ENCODE data around the gene GPR153. TPM values are rescaled to one million over a fixed set of nuclear protein-coding genes. Genes with fewer than 3 reads are reported as not detected.
"Not testable (repeated sequence)": the region's sequence is repeated elsewhere in the genome, so short reads cannot be mapped to it uniquely, and the experiment has no call there.

The GPR153 gene
- polyA plus RNA-seq, 1 donor from 2014 or later = 26.9 TPM

DNA sequence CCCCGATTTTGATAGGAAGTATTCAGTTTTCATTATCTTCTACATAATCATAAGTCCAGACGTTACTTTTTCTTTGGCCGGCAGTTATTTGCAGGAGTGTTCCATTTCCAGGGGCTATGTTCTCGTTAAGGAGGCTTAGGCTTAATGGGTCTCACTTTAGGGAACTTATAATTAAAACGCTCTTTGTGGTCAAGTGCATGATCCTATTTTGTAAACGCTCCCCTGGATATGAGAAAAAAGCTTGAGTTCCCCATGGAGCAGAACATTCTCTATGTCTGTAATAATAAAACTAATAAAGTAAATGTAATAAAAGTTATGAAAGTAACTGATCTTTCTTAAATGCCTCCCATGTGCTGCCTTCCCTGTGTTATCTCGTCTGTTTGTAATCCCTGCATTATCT, 48.7 kb upstream of the GPR153 start:
- Histone ChIP-seq H2AFZ (ENCODE audit: low read depth, low read length) (no peak overlapping the region), H3K36me3 (ENCODE audit: insufficient read depth, low read length) (peaks cover under 1% of the 10 kb centered on the region), H3K9me2 (ENCODE audit: insufficient read depth, low read length) (no peaks in the 10 kb centered on the region), H3F3A (ENCODE audit: insufficient read depth, low read length, poor library complexity, severe bottlenecking) (no peaks in the 10 kb centered on the region), H3K9me3 (ENCODE audit: low read length) (no peaks in the 10 kb centered on the region), H4K20me1 (ENCODE audit: insufficient read depth) (no peaks in the 10 kb centered on the region), H3K79me2 (replicated peaks; ENCODE audit: insufficient read depth, low read length) (no peaks in the 10 kb centered on the region), H3K9ac (ENCODE audit: low read length) (no peak overlapping the region), H3K4me3 (ENCODE audit: low read length) (no peak overlapping the region), H3K27me3 (ENCODE audit: insufficient read depth, low read depth, low read length) (no peaks in the 10 kb centered on the region), H3K4me2 (ENCODE audit: low read length) (no peak overlapping the region), H3K27ac (ENCODE audit: low read length) (no peak overlapping the region)
- TF ChIP-seq EZH2 (IDR thresholded peaks at IDR 0.05; ENCODE audit: borderline replicate concordance, insufficient read depth, low read length, poor library complexity, severe bottlenecking) = no peak
- no peak for TF ChIP-seq SMC3 (conservative IDR thresholded peaks at IDR 0.05; ENCODE audit: poor library complexity)
- TF ChIP-seq EP300 (conservative IDR thresholded peaks at IDR 0.05; ENCODE audit: poor library complexity, severe bottlenecking) = no peak
- TF ChIP-seq, protein P1, sequence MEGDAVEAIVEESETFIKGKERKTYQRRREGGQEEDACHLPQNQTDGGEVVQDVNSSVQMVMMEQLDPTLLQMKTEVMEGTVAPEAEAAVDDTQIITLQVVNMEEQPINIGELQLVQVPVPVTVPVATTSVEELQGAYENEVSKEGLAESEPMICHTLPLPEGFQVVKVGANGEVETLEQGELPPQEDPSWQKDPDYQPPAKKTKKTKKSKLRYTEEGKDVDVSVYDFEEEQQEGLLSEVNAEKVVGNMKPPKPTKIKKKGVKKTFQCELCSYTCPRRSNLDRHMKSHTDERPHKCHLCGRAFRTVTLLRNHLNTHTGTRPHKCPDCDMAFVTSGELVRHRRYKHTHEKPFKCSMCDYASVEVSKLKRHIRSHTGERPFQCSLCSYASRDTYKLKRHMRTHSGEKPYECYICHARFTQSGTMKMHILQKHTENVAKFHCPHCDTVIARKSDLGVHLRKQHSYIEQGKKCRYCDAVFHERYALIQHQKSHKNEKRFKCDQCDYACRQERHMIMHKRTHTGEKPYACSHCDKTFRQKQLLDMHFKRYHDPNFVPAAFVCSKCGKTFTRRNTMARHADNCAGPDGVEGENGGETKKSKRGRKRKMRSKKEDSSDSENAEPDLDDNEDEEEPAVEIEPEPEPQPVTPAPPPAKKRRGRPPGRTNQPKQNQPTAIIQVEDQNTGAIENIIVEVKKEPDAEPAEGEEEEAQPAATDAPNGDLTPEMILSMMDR (IDR thresholded peaks at IDR 0.05; ENCODE audit: poor library complexity, severe bottlenecking) = no peak
- no peak for TF ChIP-seq POLR2AphosphoS5 (IDR thresholded peaks at IDR 0.05)
- no peak for TF ChIP-seq TAF1 (IDR thresholded peaks at IDR 0.05; ENCODE audit: low read depth)
- TF ChIP-seq, protein P2, sequence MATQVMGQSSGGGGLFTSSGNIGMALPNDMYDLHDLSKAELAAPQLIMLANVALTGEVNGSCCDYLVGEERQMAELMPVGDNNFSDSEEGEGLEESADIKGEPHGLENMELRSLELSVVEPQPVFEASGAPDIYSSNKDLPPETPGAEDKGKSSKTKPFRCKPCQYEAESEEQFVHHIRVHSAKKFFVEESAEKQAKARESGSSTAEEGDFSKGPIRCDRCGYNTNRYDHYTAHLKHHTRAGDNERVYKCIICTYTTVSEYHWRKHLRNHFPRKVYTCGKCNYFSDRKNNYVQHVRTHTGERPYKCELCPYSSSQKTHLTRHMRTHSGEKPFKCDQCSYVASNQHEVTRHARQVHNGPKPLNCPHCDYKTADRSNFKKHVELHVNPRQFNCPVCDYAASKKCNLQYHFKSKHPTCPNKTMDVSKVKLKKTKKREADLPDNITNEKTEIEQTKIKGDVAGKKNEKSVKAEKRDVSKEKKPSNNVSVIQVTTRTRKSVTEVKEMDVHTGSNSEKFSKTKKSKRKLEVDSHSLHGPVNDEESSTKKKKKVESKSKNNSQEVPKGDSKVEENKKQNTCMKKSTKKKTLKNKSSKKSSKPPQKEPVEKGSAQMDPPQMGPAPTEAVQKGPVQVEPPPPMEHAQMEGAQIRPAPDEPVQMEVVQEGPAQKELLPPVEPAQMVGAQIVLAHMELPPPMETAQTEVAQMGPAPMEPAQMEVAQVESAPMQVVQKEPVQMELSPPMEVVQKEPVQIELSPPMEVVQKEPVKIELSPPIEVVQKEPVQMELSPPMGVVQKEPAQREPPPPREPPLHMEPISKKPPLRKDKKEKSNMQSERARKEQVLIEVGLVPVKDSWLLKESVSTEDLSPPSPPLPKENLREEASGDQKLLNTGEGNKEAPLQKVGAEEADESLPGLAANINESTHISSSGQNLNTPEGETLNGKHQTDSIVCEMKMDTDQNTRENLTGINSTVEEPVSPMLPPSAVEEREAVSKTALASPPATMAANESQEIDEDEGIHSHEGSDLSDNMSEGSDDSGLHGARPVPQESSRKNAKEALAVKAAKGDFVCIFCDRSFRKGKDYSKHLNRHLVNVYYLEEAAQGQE (IDR thresholded peaks at IDR 0.05; ENCODE audit: borderline replicate concordance) = no peak
- no peak for TF ChIP-seq RAD21 (conservative IDR thresholded peaks at IDR 0.05)
- TF ChIP-seq MXI1 (conservative IDR thresholded peaks at IDR 0.05; ENCODE audit: poor library complexity, severe bottlenecking) = no peak

DNA sequence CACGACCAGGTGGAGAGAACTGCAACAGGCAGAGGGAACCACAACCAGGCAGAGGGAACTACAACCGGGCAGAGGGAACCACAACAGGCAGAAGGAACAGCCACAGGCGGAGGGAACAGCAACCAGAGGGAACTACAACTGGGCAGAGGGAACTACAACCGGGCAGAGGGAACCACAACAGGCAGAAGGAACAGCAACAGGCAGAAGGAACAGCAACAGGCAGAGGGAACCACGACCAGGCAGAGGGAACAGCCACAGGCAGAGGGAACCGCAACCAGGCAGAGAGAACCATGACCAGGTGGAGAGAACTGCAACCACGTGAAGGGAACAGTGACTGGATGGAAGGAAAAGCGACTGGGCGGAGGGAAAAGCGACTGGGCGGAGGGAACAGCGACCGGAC, 47.6 kb upstream of the GPR153 start:
- no peak overlapping the region for H2AFZ ChIP-seq (ENCODE audit: low read depth, low read length)
- no peaks in the 10 kb centered on the region for H3K9me3 ChIP-seq (ENCODE audit: low read length)
- no peaks in the 10 kb centered on the region for H3K9me2 ChIP-seq (ENCODE audit: insufficient read depth, low read length)
- H3K4me2 ChIP-seq (ENCODE audit: low read length) = no peak overlapping the region
- H3K27me3 ChIP-seq (ENCODE audit: insufficient read depth, low read depth, low read length) = no peaks in the 10 kb centered on the region
- no peak overlapping the region for H3K9ac ChIP-seq (ENCODE audit: low read length)
- TF ChIP-seq, protein P1 (IDR thresholded peaks at IDR 0.05; ENCODE audit: poor library complexity, severe bottlenecking) = no peak
- TF ChIP-seq, protein P2 (IDR thresholded peaks at IDR 0.05; ENCODE audit: borderline replicate concordance) = no peak
- TF ChIP-seq EZH2 (IDR thresholded peaks at IDR 0.05; ENCODE audit: borderline replicate concordance, insufficient read depth, low read length, poor library complexity, severe bottlenecking) (no peak), RAD21 (conservative IDR thresholded peaks at IDR 0.05) (no peak), MXI1 (conservative IDR thresholded peaks at IDR 0.05; ENCODE audit: poor library complexity, severe bottlenecking) (no peak), TAF1 (IDR thresholded peaks at IDR 0.05; ENCODE audit: low read depth) (no peak), SMC3 (conservative IDR thresholded peaks at IDR 0.05; ENCODE audit: poor library complexity) (no peak), POLR2AphosphoS5 (IDR thresholded peaks at IDR 0.05) (no peak), EP300 (conservative IDR thresholded peaks at IDR 0.05; ENCODE audit: poor library complexity, severe bottlenecking) (no peak)
- H4K20me1 ChIP-seq (ENCODE audit: insufficient read depth) = no peaks in the 10 kb centered on the region
- H3K36me3 ChIP-seq (ENCODE audit: insufficient read depth, low read length) = no peaks in the 10 kb centered on the region
- no peaks in the 10 kb centered on the region for H3K79me2 ChIP-seq (replicated peaks; ENCODE audit: insufficient read depth, low read length)
- no peaks in the 10 kb centered on the region for H3F3A ChIP-seq (ENCODE audit: insufficient read depth, low read length, poor library complexity, severe bottlenecking)
- H3K4me3 ChIP-seq (ENCODE audit: low read length) = no peak overlapping the region
- no peak overlapping the region for H3K27ac ChIP-seq (ENCODE audit: low read length)

GRCh38 chr1:6307682-6308081, 46.8 kb upstream of the GPR153 start:
- not testable (repeated sequence) for H3K27ac ChIP-seq (ENCODE audit: low read length); H3K27me3 ChIP-seq (ENCODE audit: insufficient read depth, low read depth, low read length); H3F3A ChIP-seq (ENCODE audit: insufficient read depth, low read length, poor library complexity, severe bottlenecking); H3K9me3 ChIP-seq (ENCODE audit: low read length); H3K4me3 ChIP-seq (ENCODE audit: low read length); H3K4me2 ChIP-seq (ENCODE audit: low read length); H3K79me2 ChIP-seq (replicated peaks; ENCODE audit: insufficient read depth, low read length); H4K20me1 ChIP-seq (ENCODE audit: insufficient read depth); H3K36me3 ChIP-seq (ENCODE audit: insufficient read depth, low read length); H2AFZ ChIP-seq (ENCODE audit: low read depth, low read length); H3K9me2 ChIP-seq (ENCODE audit: insufficient read depth, low read length); H3K9ac ChIP-seq (ENCODE audit: low read length)

All from neural cell (in vitro differentiated cells).